ENCODE measurements around the gene DNAJC22. TPM values are rescaled to one million over a fixed set of nuclear protein-coding genes. Genes with fewer than 3 reads are reported as not detected.

DNAJC22 gene
- total and polyA plus RNA-seq, 2 of the 13 experiments (the other 11 are each of a cell fraction or from before 2014, with no cell fraction given): 25.2 to 31.7 TPM

DNA sequence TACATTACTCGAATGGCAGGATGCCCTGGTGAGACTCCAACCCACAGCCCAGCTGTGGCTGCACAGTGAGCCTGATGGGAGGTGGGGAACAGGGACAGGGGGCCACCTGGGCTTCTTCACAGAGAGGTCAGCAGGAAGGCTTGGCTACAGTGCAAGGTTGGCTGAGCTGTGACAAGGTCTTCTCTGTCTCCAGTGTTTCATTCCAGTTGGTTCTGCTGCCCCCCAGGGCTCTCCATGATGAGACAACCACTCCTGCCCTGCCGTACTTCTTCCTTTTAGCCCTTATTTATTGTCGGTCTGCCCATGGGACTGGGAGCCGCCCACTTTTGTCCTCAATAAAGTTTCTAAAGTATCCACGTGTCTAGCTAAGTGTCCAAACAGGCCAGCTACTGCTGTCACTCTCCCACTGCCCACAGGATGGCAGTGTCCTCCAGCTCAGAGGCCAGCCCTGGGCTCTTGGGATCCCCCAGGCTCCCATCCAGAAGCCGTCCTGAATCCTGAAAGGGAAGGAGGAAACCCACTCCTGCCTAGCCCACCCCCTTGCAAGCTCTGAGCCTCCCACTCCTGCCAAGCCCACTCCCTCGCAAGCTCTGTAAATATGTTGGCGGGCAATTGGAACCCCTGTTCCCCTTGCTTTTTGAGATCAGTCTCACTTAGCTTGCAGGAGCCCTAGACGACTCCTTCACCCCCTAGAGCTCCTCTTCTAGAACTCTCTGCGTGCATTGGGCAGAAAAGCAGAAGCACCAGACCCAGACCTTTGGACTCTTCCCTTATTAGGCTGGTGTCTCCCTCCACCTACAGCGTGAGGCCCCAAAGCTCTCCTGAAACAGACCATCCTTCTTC lies 15.1 kb upstream of the DNAJC22 start (continued):
- TF ChIP-seq, protein P1, sequence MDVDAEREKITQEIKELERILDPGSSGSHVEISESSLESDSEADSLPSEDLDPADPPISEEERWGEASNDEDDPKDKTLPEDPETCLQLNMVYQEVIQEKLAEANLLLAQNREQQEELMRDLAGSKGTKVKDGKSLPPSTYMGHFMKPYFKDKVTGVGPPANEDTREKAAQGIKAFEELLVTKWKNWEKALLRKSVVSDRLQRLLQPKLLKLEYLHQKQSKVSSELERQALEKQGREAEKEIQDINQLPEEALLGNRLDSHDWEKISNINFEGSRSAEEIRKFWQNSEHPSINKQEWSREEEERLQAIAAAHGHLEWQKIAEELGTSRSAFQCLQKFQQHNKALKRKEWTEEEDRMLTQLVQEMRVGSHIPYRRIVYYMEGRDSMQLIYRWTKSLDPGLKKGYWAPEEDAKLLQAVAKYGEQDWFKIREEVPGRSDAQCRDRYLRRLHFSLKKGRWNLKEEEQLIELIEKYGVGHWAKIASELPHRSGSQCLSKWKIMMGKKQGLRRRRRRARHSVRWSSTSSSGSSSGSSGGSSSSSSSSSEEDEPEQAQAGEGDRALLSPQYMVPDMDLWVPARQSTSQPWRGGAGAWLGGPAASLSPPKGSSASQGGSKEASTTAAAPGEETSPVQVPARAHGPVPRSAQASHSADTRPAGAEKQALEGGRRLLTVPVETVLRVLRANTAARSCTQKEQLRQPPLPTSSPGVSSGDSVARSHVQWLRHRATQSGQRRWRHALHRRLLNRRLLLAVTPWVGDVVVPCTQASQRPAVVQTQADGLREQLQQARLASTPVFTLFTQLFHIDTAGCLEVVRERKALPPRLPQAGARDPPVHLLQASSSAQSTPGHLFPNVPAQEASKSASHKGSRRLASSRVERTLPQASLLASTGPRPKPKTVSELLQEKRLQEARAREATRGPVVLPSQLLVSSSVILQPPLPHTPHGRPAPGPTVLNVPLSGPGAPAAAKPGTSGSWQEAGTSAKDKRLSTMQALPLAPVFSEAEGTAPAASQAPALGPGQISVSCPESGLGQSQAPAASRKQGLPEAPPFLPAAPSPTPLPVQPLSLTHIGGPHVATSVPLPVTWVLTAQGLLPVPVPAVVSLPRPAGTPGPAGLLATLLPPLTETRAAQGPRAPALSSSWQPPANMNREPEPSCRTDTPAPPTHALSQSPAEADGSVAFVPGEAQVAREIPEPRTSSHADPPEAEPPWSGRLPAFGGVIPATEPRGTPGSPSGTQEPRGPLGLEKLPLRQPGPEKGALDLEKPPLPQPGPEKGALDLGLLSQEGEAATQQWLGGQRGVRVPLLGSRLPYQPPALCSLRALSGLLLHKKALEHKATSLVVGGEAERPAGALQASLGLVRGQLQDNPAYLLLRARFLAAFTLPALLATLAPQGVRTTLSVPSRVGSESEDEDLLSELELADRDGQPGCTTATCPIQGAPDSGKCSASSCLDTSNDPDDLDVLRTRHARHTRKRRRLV (CRISPR knock-in tag; IDR thresholded peaks at IDR 0.05): no peak
- no peak for TF ChIP-seq HDAC2 (CRISPR knock-in tag; IDR thresholded peaks at IDR 0.05)
- TF ChIP-seq BRD4 (CRISPR knock-in tag; IDR thresholded peaks at IDR 0.05): no peak
- no peak for TF ChIP-seq NR2C2 (CRISPR knock-in tag; IDR thresholded peaks at IDR 0.05; ENCODE audit: borderline replicate concordance)
- no peak for TF ChIP-seq CBX1 (IDR thresholded peaks at IDR 0.05; ENCODE audit: low read depth)
- TF ChIP-seq ZNF605 (CRISPR knock-in tag; IDR thresholded peaks at IDR 0.05): no peak
- no peak for TF ChIP-seq POLR2G (IDR thresholded peaks at IDR 0.05; ENCODE audit: low read depth, low read length)
- TF ChIP-seq ZNF143 (CRISPR knock-in tag; IDR thresholded peaks at IDR 0.05): no peak
- no peak for TF ChIP-seq MTA3 (CRISPR knock-in tag; IDR thresholded peaks at IDR 0.05)
- TF ChIP-seq, protein P2, sequence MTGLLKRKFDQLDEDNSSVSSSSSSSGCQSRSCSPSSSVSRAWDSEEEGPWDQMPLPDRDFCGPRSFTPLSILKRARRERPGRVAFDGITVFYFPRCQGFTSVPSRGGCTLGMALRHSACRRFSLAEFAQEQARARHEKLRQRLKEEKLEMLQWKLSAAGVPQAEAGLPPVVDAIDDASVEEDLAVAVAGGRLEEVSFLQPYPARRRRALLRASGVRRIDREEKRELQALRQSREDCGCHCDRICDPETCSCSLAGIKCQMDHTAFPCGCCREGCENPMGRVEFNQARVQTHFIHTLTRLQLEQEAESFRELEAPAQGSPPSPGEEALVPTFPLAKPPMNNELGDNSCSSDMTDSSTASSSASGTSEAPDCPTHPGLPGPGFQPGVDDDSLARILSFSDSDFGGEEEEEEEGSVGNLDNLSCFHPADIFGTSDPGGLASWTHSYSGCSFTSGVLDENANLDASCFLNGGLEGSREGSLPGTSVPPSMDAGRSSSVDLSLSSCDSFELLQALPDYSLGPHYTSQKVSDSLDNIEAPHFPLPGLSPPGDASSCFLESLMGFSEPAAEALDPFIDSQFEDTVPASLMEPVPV (CRISPR knock-in tag; IDR thresholded peaks at IDR 0.05): no peak
- no peak for TF ChIP-seq RXRB (CRISPR knock-in tag; IDR thresholded peaks at IDR 0.05; ENCODE audit: borderline replicate concordance)
- no peak for TF ChIP-seq ARNTL (CRISPR knock-in tag; IDR thresholded peaks at IDR 0.05)
- TF ChIP-seq ZNF235 (CRISPR knock-in tag; IDR thresholded peaks at IDR 0.05; ENCODE audit: borderline replicate concordance): 0 out of 2 replicates have a peak, but pooled peaks have one; percentile 46
- TF ChIP-seq ZNF557 (CRISPR knock-in tag; IDR thresholded peaks at IDR 0.05): no peak
- no peak for TF ChIP-seq CEBPB (IDR thresholded peaks at IDR 0.05; ENCODE audit: borderline replicate concordance, low read depth, low read length)
- TF ChIP-seq NCOA5 (CRISPR knock-in tag; IDR thresholded peaks at IDR 0.05): no peak
